Measurements from ENCODE around the gene COX8A. TPM values are rescaled to one million over a fixed set of nuclear protein-coding genes. Genes with fewer than 3 reads are reported as not detected.
A peak's percentile ranks its signal among the peaks of the same experiment; 100 is the strongest.

Gene COX8A

DNA sequence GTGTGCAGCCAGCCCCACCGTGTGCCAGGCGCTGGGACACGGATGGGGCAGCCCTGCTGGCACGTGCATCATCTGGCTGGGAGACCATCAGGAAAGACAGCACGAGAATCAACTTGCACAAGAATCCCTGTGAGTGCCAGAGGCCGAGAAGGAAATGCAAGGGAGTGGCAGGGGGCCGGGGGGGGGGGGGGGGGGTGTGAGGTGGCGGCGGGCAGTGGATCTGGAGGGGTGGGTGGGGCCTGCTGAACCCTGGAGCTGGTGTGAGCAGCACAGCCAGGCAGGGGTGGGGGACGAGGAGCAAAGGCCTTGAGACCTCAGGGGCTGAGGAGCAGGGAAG is 47.3 kb downstream of the COX8A start:
- H2AK5ac ChIP-seq (ENCODE audit: low read length) = no peak overlapping the region
- no peak overlapping the region for H2BK120ac ChIP-seq (ENCODE audit: low read depth, low read length)
- H2BK5ac ChIP-seq (ENCODE audit: low read length) = no peak overlapping the region
- H3K4me2 ChIP-seq (ENCODE audit: low read length) = no peak overlapping the region
- H4K8ac ChIP-seq (ENCODE audit: low read depth, low read length) = no peak overlapping the region
- DNase-seq = no peak
- no peaks in the 10 kb centered on the region for H3K79me2 ChIP-seq (ENCODE audit: control insufficient read depth, insufficient read depth, low read length)
- no peak overlapping the region for H3K4me3 ChIP-seq (ENCODE audit: low read length)
- H3K18ac ChIP-seq (ENCODE audit: low read length) = no peak overlapping the region
- H3K4me1 ChIP-seq (ENCODE audit: control insufficient read depth, low read depth, low read length) = peaks cover 2% of the 10 kb centered on the region
- no peak overlapping the region for H3K9ac ChIP-seq (ENCODE audit: low read length)
- no peak overlapping the region for H3K27ac ChIP-seq (ENCODE audit: low read depth, low read length)
- no peak overlapping the region for H2BK15ac ChIP-seq (replicated peaks; ENCODE audit: low read depth)
- no peak overlapping the region for H4K5ac ChIP-seq (ENCODE audit: low read length)
- WGBS (ENCODE audit: extremely low coverage, insufficient coverage, low lambda C conversion rate) = no CpG with 5 or more reads among the region's 10 CpGs
- no peak overlapping the region for H3K4ac ChIP-seq (ENCODE audit: low read depth, low read length)
- peak overlapping the region; percentile 2 for H3K56ac ChIP-seq (ENCODE audit: low read length)
- H3K27me3 ChIP-seq (ENCODE audit: insufficient read depth, low read length, poor library complexity) = no peaks in the 10 kb centered on the region
- no peak overlapping the region for H3K23ac ChIP-seq (ENCODE audit: low read length)
- H3K36me3 ChIP-seq (ENCODE audit: control insufficient read depth, insufficient read depth, low read length) = no peaks in the 10 kb centered on the region
- no peaks in the 10 kb centered on the region for H3K79me1 ChIP-seq (ENCODE audit: low read length)

DNA sequence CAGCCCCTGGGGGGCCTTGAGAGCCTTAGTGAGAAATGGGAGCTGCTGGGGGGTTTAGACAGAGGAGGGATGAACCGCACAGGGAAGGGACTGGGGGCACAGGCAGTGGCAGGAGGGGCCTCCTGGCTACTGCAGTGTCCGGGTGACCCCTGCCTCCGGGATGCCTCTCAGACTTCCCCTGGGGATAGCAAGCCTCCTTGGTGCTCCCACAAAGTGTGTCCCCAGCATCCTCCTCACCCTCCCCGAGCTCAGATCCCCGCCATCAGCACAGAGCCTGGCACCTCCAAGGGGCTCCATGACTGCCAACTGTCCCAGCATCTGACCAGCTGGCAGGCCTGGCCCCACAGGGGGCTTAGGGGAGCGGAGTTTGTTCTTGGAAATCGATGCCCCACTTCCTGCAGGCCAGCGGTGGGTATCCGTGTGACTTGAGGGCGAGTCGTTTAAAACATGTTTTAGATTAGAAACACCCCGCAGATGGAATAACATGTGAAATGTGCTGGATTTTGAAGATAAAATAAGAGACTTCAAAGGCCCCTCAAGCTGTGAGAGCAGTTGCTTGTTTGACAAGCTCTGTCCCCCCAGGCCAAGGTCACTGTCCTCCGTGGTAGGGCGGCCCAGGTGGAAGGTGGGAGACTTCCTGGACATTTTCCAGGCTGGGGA is 47.8 kb downstream of the COX8A start:
- H3K4me1 ChIP-seq (ENCODE audit: control insufficient read depth, low read depth, low read length) = peaks cover 2% of the 10 kb centered on the region
- no peak overlapping the region for H2BK5ac ChIP-seq (ENCODE audit: low read length)
- no peak overlapping the region for H4K8ac ChIP-seq (ENCODE audit: low read depth, low read length)
- H2BK15ac ChIP-seq (replicated peaks; ENCODE audit: low read depth) = no peak overlapping the region
- no peak overlapping the region for H2BK120ac ChIP-seq (ENCODE audit: low read depth, low read length)
- H3K27me3 ChIP-seq (ENCODE audit: insufficient read depth, low read length, poor library complexity) = no peaks in the 10 kb centered on the region
- H3K9ac ChIP-seq (ENCODE audit: low read length) = no peak overlapping the region
- H3K4me2 ChIP-seq (ENCODE audit: low read length) = no peak overlapping the region
- no peaks in the 10 kb centered on the region for H3K79me1 ChIP-seq (ENCODE audit: low read length)
- no peak overlapping the region for H4K5ac ChIP-seq (ENCODE audit: low read length)
- no peak overlapping the region for H3K23ac ChIP-seq (ENCODE audit: low read length)
- H3K18ac ChIP-seq (ENCODE audit: low read length) = no peak overlapping the region
- no peak for DNase-seq
- no peak overlapping the region for H3K4ac ChIP-seq (ENCODE audit: low read depth, low read length)
- no peaks in the 10 kb centered on the region for H3K36me3 ChIP-seq (ENCODE audit: control insufficient read depth, insufficient read depth, low read length)
- no peak overlapping the region for H3K4me3 ChIP-seq (ENCODE audit: low read length)
- no peaks in the 10 kb centered on the region for H3K79me2 ChIP-seq (ENCODE audit: control insufficient read depth, insufficient read depth, low read length)
- H2AK5ac ChIP-seq (ENCODE audit: low read length) = no peak overlapping the region
- no peak overlapping the region for H3K27ac ChIP-seq (ENCODE audit: low read depth, low read length)
- H3K56ac ChIP-seq (ENCODE audit: low read length) = peak overlapping the region; percentile 2
- WGBS (ENCODE audit: extremely low coverage, insufficient coverage, low lambda C conversion rate) = no CpG with 5 or more reads among the region's 14 CpGs

- Histone ChIP-seq H3K4me3 (ENCODE audit: low read length) (no peak overlapping the region), H3K9ac (ENCODE audit: low read length) (no peak overlapping the region), H3K56ac (ENCODE audit: low read length) (no peak overlapping the region), H4K8ac (ENCODE audit: low read depth, low read length) (no peak overlapping the region), H3K27ac (ENCODE audit: low read depth, low read length) (no peak overlapping the region), H3K23ac (ENCODE audit: low read length) (no peak overlapping the region), H3K79me2 (ENCODE audit: control insufficient read depth, insufficient read depth, low read length) (no peaks in the 10 kb centered on the region), H3K18ac (ENCODE audit: low read length) (no peak overlapping the region), H2AK5ac (ENCODE audit: low read length) (no peak overlapping the region), H3K4ac (ENCODE audit: low read depth, low read length) (no peak overlapping the region), H2BK15ac (replicated peaks; ENCODE audit: low read depth) (no peak overlapping the region), H3K27me3 (ENCODE audit: insufficient read depth, low read length, poor library complexity) (no peaks in the 10 kb centered on the region), H4K5ac (ENCODE audit: low read length) (no peak overlapping the region), H3K4me2 (ENCODE audit: low read length) (no peak overlapping the region), H3K4me1 (ENCODE audit: control insufficient read depth, low read depth, low read length) (peaks cover 12% of the 10 kb centered on the region), H3K79me1 (ENCODE audit: low read length) (no peaks in the 10 kb centered on the region), H3K36me3 (ENCODE audit: control insufficient read depth, insufficient read depth, low read length) (no peaks in the 10 kb centered on the region), H2BK120ac (ENCODE audit: low read depth, low read length) (no peak overlapping the region), H2BK5ac (ENCODE audit: low read length) (no peak overlapping the region)
- no peak for DNase-seq
- no CpG with 5 or more reads among the region's 20 CpGs for WGBS (ENCODE audit: extremely low coverage, insufficient coverage, low lambda C conversion rate)
These were observed 49.6 kb downstream of the COX8A start for GRCh38 chr11:64023712-64024710.

DNA sequence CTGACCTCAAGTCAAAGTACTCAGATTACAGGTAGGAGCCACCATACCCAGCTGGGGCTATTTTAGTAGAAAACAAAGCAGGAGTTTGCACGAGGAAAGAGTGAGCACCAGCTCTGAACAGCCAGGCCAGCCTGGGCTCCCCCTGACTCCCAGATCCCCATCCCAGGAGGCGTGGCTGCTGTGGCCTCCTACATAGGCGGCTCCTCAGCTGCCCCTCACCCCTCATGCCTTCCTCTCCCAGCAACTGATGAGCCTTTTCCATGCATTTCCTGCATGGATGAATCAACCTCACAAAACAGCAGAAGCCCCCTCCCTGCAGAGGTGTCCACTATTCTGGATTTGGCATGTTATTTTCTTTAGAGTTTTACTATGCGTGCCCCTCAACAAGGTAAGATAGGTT is 50.8 kb downstream of the COX8A start:
- DNase-seq = peak; percentile 81
- no peak overlapping the region for H3K23ac ChIP-seq (ENCODE audit: low read length)
- no CpG with 5 or more reads among the region's 4 CpGs for WGBS (ENCODE audit: extremely low coverage, insufficient coverage, low lambda C conversion rate)

More for the DNA sequence above, 50.8 kb downstream of the COX8A start:
- no peak overlapping the region for H2AK5ac ChIP-seq (ENCODE audit: low read length)
- H2BK5ac ChIP-seq (ENCODE audit: low read length) = no peak overlapping the region
- no peak overlapping the region for H3K4ac ChIP-seq (ENCODE audit: low read depth, low read length)
- H4K5ac ChIP-seq (ENCODE audit: low read length) = no peak overlapping the region
- no peak overlapping the region for H3K56ac ChIP-seq (ENCODE audit: low read length)
- peaks cover 12% of the 10 kb centered on the region for H3K4me1 ChIP-seq (ENCODE audit: control insufficient read depth, low read depth, low read length)
- H4K8ac ChIP-seq (ENCODE audit: low read depth, low read length) = no peak overlapping the region
- no peak overlapping the region for H3K9ac ChIP-seq (ENCODE audit: low read length)
- no peaks in the 10 kb centered on the region for H3K79me2 ChIP-seq (ENCODE audit: control insufficient read depth, insufficient read depth, low read length)
- no peaks in the 10 kb centered on the region for H3K36me3 ChIP-seq (ENCODE audit: control insufficient read depth, insufficient read depth, low read length)
- H2BK15ac ChIP-seq (replicated peaks; ENCODE audit: low read depth) = no peak overlapping the region
- no peak overlapping the region for H2BK120ac ChIP-seq (ENCODE audit: low read depth, low read length)
- H3K79me1 ChIP-seq (ENCODE audit: low read length) = no peaks in the 10 kb centered on the region
- no peak overlapping the region for H3K4me2 ChIP-seq (ENCODE audit: low read length)
- H3K27ac ChIP-seq (ENCODE audit: low read depth, low read length) = no peak overlapping the region
- H3K18ac ChIP-seq (ENCODE audit: low read length) = no peak overlapping the region
- no peaks in the 10 kb centered on the region for H3K27me3 ChIP-seq (ENCODE audit: insufficient read depth, low read length, poor library complexity)
- no peak overlapping the region for H3K4me3 ChIP-seq (ENCODE audit: low read length)

Small RNA genes within 50 kb of the gene (small RNA-seq; reads per million reads assigned to genes)
- not detected for gene RNU6-45P (ENCODE audit: insufficient read depth)

Measured in mesendoderm (in vitro differentiated cells).